ENCODE data around the gene XRCC2.
A peak's percentile ranks its signal among the peaks of the same experiment; 100 is the strongest.

Gene XRCC2

DNA sequence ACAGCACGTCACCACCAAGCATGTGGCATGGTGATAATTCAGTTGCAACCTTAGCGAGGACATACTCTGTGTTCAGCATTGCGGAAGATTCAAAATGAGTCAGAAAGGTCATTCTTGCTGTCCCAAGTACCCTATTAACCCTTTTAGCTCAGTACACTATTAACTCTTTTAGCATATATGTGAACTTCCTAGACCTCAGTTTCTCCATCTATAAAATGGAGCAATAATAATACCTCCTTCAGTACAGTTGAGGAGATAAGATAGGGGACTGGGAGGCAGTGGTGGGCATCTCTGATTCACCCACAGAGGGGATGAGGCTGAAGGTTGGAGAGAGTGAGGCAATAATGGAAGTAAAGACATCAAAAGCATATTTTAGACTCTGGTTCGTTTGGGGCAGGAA lies 67.3 kb downstream of the XRCC2 start:
- no peak for DNase-seq

GRCh38 chr7:152608208-152608607 lies 67.7 kb downstream of the XRCC2 start:
- DNase-seq: no peak

DNA sequence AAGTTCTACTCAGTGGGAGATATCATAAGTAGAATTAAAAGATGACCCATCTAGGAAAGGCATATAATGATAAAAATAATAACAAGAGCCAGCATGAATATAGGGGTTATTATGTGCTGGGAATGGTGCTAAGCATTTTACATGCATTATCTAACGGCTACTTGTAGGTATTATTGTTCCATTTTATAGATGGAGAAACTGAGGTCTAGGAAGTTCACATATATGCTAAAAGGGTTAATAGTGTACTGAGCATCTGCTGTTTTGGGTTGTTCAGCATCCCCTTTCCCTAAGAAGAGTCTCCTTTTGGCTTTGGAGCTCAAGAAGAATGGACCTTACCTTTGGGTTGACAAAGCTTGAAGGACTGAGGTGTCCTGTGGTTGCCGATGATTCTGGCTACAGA lies 68.9 kb downstream of the XRCC2 start:
- no peak for DNase-seq

GRCh38 chr7:152602962-152603361 lies 73.0 kb downstream of the XRCC2 start:
- no peak for DNase-seq

- DNase-seq: peak; percentile 51
Observed at GRCh38 chr7:152601305-152601798, 74.6 kb downstream of the XRCC2 start.

- DNase-seq: peak; percentile 21
Observed at GRCh38 chr7:152600266-152600665, 75.7 kb downstream of the XRCC2 start.

- DNase-seq: peak; percentile 9
Observed at GRCh38 chr7:152597507-152597906, 78.4 kb downstream of the XRCC2 start.

GRCh38 chr7:152596824-152597223 lies 79.1 kb downstream of the XRCC2 start:
- peak; percentile 41 for DNase-seq

Measured in activated effector memory CD4-positive, alpha-beta T cell treated with anti-CD3 and anti-CD28 coated beads, Interleukin-2, amount 50 U/mL, for 16 hours (primary cell).